HTR-8/SVneo (cell line): Measurements from ENCODE around the gene SGF29.
"Not testable (repeated sequence)": the region's sequence is repeated elsewhere in the genome, so short reads cannot be mapped to it uniquely, and the experiment has no call there.

Experiments
- DNase-seq: peaks from one replicate; pipeline ENCODE4 v3.0.0; 2011; ENCODE audit warnings: low spot score, mixed read lengths; ENCODE audit not compliant: insufficient read length
- FAIRE-seq: peaks from 2 replicates; lab custom pipeline; 2011; peaks lifted over from hg19 to GRCh38; lab: Jason Lieb, UNC

The SGF29 gene

DNA sequence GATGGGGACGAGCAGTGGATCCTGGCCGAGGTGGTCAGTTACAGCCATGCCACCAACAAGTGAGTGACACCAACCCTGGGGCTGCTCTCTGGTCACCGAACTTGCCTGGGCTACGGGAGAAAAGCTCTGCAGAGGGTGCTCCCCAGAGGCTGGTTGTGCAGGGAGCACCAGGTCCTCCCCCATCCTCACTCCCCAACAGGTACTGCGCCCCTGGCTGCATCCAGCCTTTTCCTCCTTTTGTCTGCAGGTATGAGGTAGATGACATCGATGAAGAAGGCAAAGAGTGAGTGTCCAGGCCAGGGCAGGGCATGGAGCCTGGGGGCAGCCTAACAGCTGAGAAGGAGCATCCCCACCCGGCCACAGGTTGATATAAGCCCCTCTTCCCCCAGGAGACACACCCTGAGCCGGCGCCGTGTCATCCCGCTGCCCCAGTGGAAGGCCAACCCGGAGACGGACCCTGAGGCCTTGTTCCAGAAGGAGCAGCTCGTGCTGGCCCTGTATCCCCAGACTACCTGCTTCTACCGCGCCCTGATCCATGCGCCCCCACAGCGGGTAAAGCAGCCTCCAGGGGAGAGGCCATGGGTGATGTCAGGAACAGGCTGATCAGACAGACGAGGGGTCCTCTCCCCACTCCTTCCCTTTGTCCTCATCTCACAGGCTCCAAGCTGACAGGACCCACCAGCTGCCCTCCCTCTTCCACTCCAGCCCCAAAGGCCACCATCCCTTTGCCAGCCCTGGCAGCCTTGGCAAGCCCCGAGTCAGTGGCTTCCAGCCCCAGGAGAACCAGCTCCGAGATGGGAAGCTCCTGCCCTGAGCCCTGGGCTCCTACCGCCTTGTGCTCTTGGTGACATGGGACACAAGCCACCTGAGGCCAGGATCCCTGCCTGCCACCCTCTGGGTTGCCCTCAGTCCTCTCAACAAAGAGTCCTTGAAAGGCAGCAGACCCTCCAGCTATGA is 36.9 kb downstream of the SGF29 start:
- FAIRE-seq: no peak
- DNase-seq: no peak

DNA sequence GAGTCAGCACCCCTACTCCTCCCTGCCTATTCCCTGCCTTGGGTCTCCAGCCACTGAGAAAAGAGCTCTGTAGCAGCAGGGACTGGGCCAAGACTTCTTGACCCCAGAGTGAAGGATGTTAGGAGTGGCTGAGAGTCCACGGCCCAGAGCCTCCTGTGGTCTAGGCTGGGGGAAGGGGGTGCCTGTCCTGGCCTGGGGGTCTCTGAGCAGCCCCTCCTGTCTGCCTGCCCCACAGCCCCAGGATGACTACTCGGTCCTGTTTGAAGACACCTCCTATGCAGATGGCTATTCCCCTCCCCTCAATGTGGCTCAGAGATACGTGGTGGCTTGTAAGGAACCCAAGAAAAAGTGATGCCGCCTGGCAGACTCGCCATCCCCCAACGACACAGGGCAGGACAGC is 37.6 kb downstream of the SGF29 start:
- DNase-seq: no peak
- no peak for FAIRE-seq

DNA sequence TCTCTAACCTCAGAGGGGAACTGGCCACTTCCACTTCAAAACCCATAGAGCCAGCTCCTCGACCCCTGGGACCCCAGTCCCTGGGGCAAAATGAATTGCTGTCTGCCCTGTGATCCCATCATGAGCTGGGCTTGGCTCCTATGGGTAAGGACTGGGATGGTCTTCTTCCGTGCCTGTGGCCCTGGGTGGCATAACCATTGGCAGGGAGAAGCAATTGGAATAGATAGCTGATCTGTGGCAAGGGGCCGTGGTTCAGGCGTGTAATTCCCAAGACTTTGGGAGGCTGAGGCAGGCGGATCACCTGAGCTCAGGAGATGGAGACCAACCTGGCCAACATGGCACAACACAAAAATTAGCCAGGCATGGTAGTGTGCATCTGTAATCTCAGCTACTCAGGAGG is 38.8 kb downstream of the SGF29 start:
- FAIRE-seq: no peak

DNA sequence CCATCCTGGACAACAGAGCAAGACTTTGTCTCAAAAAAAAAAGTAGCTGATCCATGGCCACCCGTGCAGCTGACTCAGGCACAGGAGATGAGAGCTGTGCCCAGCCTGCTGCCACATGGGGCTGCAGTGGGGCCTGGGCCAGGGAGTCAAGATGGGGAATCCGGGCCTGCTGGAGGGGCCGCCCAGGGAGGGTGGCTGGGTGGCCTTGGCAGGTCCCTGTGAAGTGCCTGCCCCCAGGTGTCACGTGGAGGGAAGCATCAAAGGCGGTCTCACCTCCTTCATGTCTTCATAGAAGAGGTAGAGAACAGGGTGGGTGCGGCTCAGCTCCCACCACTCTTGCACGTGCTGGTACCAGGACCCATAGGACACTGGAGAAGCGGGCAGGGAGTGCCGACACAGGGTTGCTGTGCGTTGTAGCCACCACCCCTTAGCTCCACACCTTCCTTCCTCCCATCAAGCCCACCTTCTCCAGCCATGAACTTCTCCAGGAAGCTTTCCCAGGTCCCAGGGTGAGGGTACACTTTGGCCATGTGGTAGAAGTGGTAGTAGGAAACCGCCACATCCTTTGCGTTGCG is 39.3 kb downstream of the SGF29 start:
- FAIRE-seq (no peak), DNase-seq (no peak)

More for the DNA sequence above, 38.8 kb downstream of the SGF29 start:
- DNase-seq: no peak

DNA sequence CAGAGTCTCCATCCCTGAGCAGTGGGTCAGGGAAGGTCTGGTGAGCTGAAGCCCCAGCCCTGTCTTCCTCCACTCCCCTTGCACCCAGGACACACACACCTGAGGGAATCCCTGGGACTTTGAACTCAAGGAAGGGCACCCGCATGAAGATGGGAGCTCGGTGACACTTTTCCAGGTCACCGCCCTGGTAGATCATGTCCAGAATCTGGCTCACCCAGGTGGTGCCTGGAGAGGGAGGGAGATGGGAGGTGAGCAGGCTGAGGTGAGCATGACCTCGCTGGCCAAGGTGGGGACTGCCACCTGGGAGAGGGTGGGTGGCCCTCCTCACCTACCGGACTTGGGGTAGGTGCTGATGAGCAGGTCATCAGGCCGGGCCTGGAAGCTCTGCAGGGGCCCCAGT is 41.7 kb downstream of the SGF29 start:
- not testable (repeated sequence) for FAIRE-seq, DNase-seq

DNA sequence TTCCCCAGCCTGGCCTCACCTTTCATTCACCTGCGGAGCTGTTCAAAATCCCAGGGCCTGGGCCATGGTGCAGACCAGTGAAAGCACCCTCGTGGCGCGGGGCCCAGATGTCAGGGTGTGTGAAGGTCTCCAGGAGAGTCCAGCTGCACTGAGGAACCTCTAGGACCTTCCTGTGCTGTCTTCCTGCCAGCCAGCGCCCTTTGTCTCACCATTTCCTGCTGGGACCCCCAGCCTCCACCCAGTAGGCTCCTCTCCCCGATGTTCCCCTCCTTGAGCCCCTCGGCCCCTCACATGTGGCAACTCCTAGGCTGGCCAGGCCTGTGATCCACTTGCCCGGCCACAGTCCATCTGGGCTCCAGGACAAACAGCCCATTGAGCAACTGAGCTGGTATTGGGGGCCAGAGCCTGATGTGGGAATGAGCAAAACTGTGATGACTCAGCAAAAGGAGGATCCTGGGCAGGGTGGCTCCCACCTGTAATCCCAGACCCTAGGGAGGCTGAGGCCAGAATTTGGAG is 42.5 kb downstream of the SGF29 start:
- no peak for DNase-seq
- no peak for FAIRE-seq

DNA sequence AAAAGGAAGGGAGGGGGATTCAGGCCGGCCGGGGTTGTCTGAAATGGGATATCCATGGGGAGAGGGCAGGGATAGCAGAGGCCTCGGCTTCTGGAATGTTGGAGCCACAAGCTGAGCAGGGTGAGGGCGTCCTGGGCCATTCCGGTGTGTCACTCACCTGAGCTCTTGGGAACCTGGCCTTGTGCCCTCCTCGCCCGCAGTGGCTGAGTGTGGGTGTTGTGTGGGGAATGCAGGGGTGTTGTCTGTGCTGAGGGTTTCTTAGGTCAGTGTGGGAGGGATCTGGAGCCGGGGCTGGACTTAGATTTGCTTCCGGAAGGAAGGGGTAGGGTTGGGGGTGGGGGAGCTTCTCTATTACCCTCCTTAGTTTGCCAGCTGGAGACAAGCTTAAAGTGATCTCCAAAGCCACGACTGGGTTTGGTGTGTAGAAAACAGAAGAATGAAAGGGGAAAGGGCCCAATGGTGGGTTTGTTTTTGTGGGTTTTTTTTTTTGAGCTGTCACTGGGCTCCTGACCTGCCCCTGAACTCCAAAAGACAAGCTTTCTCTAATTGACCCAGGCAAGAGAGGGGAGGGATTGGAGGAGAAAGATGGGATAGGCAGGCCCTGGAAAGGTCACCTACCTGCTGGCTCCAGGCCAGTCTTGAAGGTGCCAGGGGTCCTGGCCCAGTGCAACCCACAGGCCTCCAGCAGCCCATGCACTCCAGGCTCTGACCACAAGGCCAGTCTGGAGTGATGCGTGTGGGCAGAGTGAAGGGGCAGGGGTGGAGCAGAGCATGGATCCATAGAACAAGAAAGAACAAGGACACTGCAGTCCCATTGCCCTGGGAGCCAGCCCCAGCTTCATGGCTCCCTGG is 43.3 kb downstream of the SGF29 start, which contains the start of gene SULT1A2:
Gene SULT1A2 (minus strand): TSS at position 211 of the 852 bp plus-strand sequence. CDS start 1,120 bp downstream, outside the sequence.
- DNase-seq: no peak
- no peak for FAIRE-seq

DNA sequence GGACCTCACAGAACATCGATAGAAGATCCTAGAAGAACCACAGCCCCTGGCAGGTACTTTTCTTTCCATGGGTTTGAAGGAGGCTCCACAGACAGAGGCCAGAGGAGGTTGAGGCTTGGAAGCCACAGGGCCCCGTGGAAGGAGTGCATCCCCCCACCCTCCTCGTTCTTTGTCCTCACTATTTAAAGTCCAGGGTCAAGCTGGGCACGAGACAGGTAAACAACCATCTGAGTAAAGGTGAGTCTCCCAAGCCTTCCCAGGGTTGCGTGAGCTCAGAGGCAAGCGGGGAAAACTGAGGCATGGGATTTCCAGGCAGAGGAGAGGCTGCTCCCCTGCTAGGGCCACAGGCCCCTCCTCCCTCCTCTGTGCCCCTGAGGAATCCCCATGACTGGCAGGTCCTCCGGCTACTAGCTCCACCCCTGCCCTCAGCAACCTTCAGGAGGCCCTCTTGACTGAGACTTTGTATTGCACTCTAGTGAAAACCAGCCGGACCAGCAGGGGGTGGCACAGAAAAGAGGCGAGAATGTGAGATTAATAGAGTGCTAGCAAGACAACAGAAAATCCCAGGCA is 44.1 kb downstream of the SGF29 start:
- FAIRE-seq (no peak), DNase-seq (peak; percentile 25)

DNA sequence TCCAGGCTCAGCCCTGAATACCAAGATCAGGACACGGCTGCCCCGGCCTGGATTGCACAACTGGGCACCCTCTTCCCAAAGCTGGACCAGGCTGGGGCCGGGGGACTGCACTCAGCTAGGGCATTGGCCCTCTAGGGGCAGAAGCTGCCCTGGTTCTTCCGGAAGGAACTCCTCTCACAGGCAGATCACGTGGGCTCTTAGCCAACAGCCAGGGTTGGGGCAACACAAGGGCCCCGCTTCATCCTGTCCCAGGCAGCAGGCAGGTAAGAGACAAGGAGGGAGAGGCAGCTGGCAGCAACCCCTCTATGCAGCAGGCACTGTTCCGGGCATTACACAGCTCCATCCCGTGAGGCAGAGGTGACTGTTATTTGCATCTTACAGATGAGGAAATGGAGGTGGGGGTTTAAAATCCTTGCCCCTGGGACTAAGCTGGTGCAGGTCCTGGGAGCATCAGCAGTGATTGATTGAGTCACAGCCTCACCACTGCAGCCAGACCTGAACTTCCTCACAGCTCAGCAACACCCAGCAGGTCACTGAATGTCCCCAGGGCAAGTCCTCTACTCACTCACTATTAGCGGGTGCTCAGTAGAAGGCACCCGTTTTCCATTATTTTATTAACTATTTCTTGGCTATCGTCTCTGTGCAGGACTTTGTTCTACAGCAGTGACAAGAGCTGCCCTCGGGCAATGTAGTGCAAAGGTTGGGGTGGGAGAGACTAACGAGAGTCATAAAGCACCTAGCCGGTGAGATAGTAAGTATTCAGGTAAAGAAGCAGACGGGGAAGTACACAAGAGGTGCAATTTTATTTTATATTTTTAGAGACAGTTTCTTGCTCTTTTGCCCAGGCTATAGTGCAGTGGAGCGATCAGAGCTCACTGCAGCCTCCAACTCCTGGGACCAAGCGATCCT is 45.9 kb downstream of the SGF29 start:
- not testable (repeated sequence) for DNase-seq, FAIRE-seq

DNA sequence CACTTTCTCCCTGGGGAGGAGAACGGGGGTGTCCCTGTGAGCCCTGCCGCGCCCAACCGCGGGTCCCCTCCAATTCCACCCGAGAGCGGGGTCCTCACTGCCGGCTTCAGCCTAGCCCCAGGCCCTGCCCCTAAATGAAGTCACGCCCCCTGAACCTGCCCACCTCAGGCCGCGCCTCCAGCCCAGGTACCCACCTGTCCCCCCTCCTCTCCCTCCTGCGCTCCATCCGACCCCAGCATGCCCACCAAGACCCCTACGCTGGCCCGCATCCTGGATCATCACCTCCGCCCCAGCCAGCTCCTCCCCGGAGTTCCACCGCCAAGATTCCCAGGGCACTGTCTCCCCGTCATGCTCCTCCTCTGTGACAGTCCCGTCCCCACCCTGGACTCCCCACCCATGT is 47.2 kb downstream of the SGF29 start:
- DNase-seq, FAIRE-seq: not testable (repeated sequence)

DNA sequence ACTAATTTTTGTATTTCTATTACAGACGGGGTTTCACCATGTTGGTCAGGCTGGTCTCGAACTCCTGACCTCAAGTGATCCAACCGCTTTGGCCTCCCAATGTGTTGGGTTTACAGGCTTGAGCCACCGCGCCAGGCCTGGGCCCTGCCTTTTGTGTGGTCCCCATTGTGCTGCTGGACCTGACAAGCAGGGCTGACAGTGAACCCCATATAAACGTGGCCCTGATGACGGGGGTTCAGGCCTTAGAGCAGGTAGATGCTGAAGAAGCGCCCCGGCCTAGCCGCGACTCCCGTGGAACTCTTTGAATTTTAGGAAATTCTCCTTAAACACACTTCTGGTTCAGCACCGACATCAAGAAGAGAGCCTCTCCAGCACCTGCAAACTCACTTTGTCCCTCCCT is 47.9 kb downstream of the SGF29 start:
- not testable (repeated sequence) for DNase-seq, FAIRE-seq

DNA sequence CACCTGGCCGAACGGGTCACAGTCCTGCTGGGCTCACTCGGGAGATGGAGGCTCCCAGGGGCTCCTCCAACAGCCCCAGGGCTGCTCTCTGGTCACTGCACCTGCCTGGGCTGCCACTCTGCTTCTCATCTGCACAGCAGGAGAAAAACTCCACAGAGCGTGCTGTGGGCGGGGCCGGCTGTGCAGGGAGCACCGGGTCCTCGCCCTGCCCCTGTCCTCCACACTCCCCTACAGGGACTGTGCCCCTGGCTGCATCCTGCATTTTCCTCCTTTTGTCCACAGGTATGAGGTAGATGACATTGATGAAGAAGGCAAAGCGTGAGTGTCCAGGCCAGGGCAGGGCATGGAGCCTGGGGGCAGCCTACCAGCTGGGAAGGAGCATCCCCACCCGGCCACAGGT is 48.3 kb downstream of the SGF29 start:
- not testable (repeated sequence) for FAIRE-seq, DNase-seq

DNA sequence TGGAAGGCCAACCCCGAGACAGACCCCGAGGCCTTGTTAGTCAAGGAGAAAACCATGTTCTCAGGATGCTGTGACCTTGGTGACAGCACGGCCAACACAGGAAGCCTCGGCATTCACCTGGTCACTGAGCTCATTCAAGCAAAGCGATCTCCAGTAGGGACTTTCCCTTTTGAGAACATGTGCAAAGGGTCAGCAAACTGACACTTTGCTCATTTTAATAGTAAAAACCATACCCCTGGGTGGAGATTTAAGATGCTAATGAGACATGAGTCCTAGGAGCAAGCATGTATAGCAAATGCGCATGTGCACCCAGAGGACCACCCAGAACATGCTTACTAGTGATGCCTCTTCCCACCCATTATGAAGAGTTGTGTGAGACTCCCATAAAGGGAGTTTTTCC is 48.8 kb downstream of the SGF29 start:
- FAIRE-seq (no peak), DNase-seq (no peak)

DNA sequence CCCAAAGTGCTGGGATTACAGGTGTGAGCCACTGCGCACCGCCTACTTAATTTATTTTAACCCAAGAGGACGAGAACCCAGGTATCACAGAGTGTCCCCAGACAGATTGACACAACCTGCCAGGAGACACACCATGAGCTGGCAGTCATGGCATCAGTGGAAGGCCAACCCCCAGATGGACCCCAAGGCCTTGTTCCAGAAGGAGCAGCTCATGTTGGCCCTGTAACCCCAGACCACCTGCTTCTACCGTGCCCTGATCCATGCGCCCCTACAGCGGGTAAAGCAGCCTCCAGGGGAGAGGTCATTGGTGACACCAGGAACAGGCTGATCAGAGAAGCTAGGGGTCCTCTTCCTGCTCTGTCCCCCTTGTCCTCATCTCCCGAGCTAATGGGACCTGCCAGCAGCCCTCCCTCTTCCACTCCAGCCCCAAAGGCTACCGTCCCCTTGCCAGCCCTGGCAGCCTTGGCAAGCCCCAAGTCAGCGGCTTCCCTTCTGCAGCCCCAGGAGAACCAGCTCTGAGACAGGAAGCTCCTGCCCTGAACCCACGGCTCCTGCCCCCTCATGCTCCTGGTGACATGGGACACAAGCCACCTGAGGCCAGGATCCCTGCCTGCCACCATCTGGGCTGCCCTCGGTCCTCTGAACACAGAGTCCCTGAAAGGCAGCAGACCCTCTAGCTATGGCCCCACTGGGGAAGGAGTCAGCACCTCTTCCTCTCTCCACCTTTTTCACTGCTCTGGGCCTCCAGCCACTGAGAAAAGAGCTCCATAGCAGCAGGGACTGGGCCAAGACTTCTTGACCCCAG is 49.9 kb downstream of the SGF29 start:
- DNase-seq (no peak), FAIRE-seq (no peak)

DNA sequence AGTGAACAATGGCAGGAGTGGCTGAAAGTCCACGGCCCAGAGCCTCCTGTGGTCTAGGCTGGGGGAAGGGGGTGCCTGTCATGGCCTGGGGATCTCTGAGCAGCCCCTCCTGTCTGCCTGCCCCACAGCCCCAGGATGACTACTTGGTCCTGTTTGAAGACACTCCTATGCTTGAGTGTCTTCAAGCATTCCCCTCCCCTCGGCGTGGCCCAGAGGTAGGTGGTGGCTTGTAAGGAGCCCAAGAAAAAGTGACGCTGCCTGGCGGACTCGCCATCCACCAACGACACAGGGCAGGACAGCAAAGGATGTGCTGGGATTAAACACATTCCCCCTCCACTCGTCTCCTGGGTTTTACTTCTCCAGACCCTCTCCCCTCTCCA is 50.5 kb downstream of the SGF29 start:
- FAIRE-seq: no peak
- no peak for DNase-seq

DNA sequence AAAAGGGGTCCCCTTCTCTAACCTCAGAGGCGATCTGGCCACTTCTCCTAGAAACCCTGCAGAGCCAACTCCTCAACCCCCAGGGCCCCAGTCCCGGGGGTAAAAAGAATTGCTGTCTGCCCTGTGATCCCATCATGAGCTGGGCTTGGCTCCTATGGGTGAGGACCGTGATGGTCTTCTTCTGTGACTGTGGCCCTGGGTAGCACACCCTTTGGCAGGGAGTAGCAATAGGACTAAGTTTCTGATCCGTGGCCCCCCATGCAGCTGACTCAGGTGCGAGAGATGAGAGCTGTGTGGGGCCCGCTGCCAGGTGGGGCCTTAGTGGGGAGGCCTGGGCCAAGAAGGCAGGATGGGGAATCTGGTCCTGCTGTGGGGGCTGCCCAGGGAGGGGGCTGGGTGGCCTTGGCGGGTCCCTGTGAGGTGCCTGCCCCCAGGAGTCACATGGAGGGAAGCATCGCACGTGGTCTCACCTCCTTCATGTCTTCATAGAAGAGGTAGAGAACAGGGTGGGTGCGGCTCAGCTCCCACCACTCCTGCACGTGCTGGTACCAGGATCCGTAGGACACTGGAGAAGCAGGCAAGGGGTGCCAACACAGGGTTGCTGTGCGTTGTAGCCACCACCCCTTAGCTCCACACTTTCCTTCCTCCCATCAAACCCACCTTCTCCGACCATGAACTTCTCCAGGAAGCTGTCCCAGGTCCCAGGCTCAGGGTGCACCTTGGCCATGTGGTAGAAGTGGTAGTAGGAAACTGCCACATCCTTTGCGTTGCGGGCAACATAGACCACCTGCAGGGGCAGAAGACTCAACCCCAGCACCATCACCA is 52.8 kb downstream of the SGF29 start:
- FAIRE-seq (no peak), DNase-seq (no peak)

DNA sequence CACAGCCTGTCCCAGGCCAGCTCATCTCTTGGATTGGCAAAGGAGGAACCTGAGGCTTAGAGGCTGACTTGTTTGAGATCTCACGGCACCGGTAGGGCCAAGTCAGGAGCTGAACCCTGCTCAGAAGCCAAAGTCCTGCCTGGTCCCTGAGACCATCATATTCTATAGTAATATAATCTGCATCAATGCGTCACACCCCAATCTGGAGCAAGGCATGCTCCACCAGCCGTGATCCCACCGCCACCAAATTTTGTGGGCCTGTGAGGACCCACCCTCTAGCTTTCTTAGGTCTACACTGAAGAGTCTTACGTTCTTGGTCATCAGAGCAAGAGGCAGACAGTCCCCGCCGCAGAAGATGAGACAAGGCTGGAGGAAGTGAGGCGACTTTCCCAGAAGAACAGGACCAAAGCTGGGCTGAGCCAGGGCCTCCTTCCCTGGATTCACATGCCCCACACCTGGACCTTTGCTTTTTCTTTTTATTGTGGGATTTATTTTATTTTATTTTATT is 53.5 kb downstream of the SGF29 start:
- DNase-seq: no peak
- FAIRE-seq: no peak
